MCF 10A (cell line): Measurements from ENCODE around the gene PPP2R5C. TPM values are rescaled to one million over a fixed set of nuclear protein-coding genes. Genes with fewer than 3 reads are reported as not detected.

Source experiments
- BruUV-seq: library from RNA; stranded (reverse); fragments of 400-500 nt; replicated peaks from 2 replicates; lab custom pipeline; 2021; lab: Mats Ljungman, UMichigan
- CTCF ChIA-PET: fragments of 300-600 bp; sonication (Branson Sonifier 250); formaldehyde crosslinking; extraction: SDS; loops from one replicate; lab custom pipeline; 2021; ENCODE audit warnings: antibody characterized with exemption, inconsistent platforms; lab: Yijun Ruan, JAX
- POLR2A ChIA-PET: fragments of 300-600, 350-650 bp; sonication (Branson Sonifier 250); formaldehyde crosslinking; extraction: SDS; loops from one replicate; lab custom pipeline; 2020; ENCODE audit warnings: antibody characterized with exemption, inconsistent platforms; lab: Yijun Ruan, JAX
- DNase-seq: peaks from one replicate; pipeline ENCODE4 v3.0.0-alpha.2; 2018; ENCODE audit not compliant: unreplicated experiment
- H3K27ac Mint-ChIP-seq: one replicate; pipeline ENCODE4 v1.8.0; 2022; ENCODE audit warnings: mild to moderate bottlenecking, low read depth, mixed read lengths; ENCODE audit not compliant: unreplicated experiment
- H3K27me3 Mint-ChIP-seq: one replicate; pipeline ENCODE4 v1.8.0; 2022; ENCODE audit warnings: mixed read lengths; ENCODE audit not compliant: insufficient read depth, unreplicated experiment
- H3K36me3 Mint-ChIP-seq: one replicate; pipeline ENCODE4 v1.8.0; 2022; ENCODE audit warnings: mild to moderate bottlenecking, moderate library complexity, mixed read lengths; ENCODE audit not compliant: insufficient read depth, unreplicated experiment
- H3K4me1 Mint-ChIP-seq: one replicate; pipeline ENCODE4 v1.8.0; 2022; ENCODE audit warnings: mixed read lengths; ENCODE audit not compliant: insufficient read depth, unreplicated experiment
- H3K4me3 Mint-ChIP-seq: one replicate; pipeline ENCODE4 v1.8.0; 2022; ENCODE audit warnings: mild to moderate bottlenecking, moderate library complexity, mixed read lengths; ENCODE audit not compliant: unreplicated experiment
- H3K9me3 Mint-ChIP-seq: one replicate; pipeline ENCODE4 v1.8.0; 2022; ENCODE audit warnings: mixed read lengths; ENCODE audit not compliant: unreplicated experiment
- CTCF ChIP-seq: fragments of 200-600 bp; IDR thresholded peaks from one replicate; pipeline ENCODE4 v1.8.0; 2022; ENCODE audit warnings: antibody characterized with exemption, mild to moderate bottlenecking; ENCODE audit not compliant: unreplicated experiment
- intact Hi-C: fragments of 100-400 bp; cut with micrococcal nuclease; formaldehyde crosslinking; loops from 2 replicates; pipeline ENCODE4 v1.14.1; 2022
- total RNA-seq: library from RNA; stranded (reverse); gene quantifications from 2 replicates; pipeline ENCODE4 v1.2.3, GENCODE V29; 2022

Gene PPP2R5C
- total RNA-seq, 1 experiment from 2014 or later: 118 TPM

DNA sequence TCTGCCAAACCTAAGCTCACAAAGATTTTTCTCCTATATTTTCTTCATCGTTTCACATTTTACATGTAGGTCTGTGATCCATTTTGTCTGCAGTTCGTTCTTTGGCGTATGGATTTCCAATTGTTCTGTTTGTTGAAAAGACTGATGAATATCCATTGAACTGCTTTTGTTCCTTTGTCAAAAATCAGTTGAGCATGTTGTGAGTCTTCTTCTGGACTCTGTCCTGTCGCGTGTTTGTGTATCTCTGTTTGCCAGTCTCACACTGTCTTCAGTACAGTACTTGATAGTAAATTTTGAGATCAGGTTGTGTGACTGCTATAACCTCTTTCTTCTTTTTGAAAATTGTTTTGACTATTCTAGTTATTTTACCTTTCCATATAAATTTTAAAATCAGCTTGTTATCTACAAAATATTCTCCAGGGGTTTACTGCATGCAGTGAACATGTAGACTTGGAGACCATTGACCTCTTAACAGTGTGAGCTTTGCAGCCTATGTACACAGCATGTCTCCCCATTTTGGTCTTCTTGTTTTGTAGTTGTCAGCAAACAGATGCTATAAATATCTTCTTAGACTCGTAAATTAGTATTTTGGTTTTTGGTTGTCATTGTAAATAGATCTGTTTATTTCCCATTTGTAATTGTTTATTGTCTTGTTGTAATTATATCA, 108.9 kb downstream of the PPP2R5C start:
- Mint-ChIP-seq H3K9me3 (no peaks in the 10 kb centered on the region), H3K27me3 (no peaks in the 10 kb centered on the region), H3K27ac (no peak overlapping the region), H3K36me3 (no peaks in the 10 kb centered on the region), H3K4me1 (peaks cover 6% of the 10 kb centered on the region), H3K4me3 (no peak overlapping the region)
- CTCF ChIA-PET: interaction anchor here (0.6 to 1.5 kb wide), 2 partner anchors 11 to 163 kb away, joined by 4 to 5 read pairs; no protein-coding TSS in a partner anchor
- TF ChIP-seq CTCF: no peak
- DNase-seq: no peak
- no TSS peak for BruUV-seq
- POLR2A ChIA-PET: interaction anchor here (1.2 kb wide), 1 partner anchor 16 kb away, joined by 5 read pairs; no protein-coding TSS in a partner anchor
- intact Hi-C loops: no loop called here

- no peak for TF ChIP-seq CTCF
- Mint-ChIP-seq H3K27me3 (no peaks in the 10 kb centered on the region), H3K36me3 (peaks cover 7% of the 10 kb centered on the region), H3K9me3 (no peaks in the 10 kb centered on the region), H3K4me1 (peaks cover 6% of the 10 kb centered on the region), H3K27ac (no peak overlapping the region), H3K4me3 (no peak overlapping the region)
- DNase-seq: no peak
- POLR2A ChIA-PET: interaction anchor here (0.6 kb wide), 1 partner anchor 1638 kb away, joined by 3 read pairs; no protein-coding TSS in a partner anchor
- CTCF ChIA-PET: interaction anchor here (0.6 to 1.5 kb wide), 3 partner anchors 14 to 59 kb away, joined by 3 to 4 read pairs (median 3); no protein-coding TSS in a partner anchor
- BruUV-seq: no TSS peak
- intact Hi-C loops: no loop called here
These were observed 110.8 kb downstream of the PPP2R5C start for GRCh38 chr14:101872346-101872745.

DNA sequence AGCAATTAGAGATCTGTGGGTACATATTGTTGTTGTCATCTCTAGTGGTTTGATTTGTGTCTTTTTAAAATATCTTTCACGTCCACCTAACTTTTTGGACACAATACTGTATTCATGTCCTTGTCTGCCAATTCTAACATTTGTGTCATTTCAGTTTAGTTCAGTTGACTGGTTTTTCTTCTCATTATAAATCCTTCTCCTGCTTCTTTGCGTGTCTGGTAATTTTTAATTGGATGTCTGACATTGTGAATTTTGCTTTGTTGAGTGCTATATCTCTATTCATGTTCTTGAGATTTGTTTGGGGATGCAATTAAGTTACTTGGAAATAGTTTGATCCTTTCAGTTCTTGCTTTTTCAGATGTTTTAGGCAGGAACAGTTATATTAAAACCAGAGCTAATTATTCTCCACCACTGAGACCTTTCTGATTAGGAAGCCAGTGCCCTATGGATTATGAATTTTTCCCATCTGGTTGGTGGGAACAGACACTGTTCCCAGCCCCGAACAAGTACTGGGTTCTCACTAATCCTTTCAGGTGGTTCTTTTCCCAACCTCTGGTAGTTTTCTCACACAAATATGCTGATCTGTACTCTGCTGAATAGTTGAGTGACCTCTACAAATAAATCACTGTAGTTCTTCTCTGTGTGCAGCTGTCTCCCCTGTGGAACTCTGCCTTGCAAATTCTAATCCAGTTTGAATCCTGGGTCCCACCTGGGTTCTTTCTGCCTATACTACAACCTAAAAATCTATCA, 111.7 kb downstream of the PPP2R5C start:
- intact Hi-C loops: no loop called here
- ChIA-PET CTCF (interaction anchor here (2.0 kb wide), 1 partner anchor 102 kb away, joined by 7 read pairs; no protein-coding TSS in a partner anchor), POLR2A (interaction anchor here (0.6 kb wide), 1 partner anchor 138 kb away, joined by 3 read pairs; no protein-coding TSS in a partner anchor)
- DNase-seq: no peak
- BruUV-seq: no TSS peak
- peaks cover 15% of the 10 kb centered on the region for H3K36me3 Mint-ChIP-seq
- H3K27me3 Mint-ChIP-seq: no peaks in the 10 kb centered on the region
- no peak overlapping the region for H3K4me3 Mint-ChIP-seq
- TF ChIP-seq CTCF: no peak
- H3K9me3 Mint-ChIP-seq: no peaks in the 10 kb centered on the region
- H3K4me1 Mint-ChIP-seq: peaks cover 6% of the 10 kb centered on the region
- H3K27ac Mint-ChIP-seq: no peak overlapping the region

- ChIA-PET POLR2A (interaction anchor here (1.5 kb wide), 1 partner anchor 63 kb away, joined by 4 read pairs; no protein-coding TSS in a partner anchor), CTCF (interaction anchor here (2.0 kb wide), 1 partner anchor 103 kb away, joined by 7 read pairs; no protein-coding TSS in a partner anchor)
- Mint-ChIP-seq H3K27me3 (no peaks in the 10 kb centered on the region), H3K4me3 (no peak overlapping the region), H3K9me3 (no peaks in the 10 kb centered on the region), H3K27ac (no peak overlapping the region), H3K4me1 (peaks cover 6% of the 10 kb centered on the region), H3K36me3 (peaks cover 15% of the 10 kb centered on the region)
- BruUV-seq: no TSS peak
- DNase-seq: no peak
- intact Hi-C loops: no loop called here
- no peak for TF ChIP-seq CTCF
These were observed 112.5 kb downstream of the PPP2R5C start for GRCh38 chr14:101873991-101874390.
